T-helper 22 cell (primary cell): ENCODE results near the gene TOPORS.
A peak's percentile ranks its signal among the peaks of the same experiment; 100 is the strongest.
"Not testable (repeated sequence)": the region's sequence is repeated elsewhere in the genome, so short reads cannot be mapped to it uniquely, and the experiment has no call there.

ENCODE experiments used
- DNase-seq: peaks from one replicate; pipeline ENCODE4 v3.0.0-alpha.2; 2020; ENCODE audit warnings: low read depth

TOPORS gene

DNA sequence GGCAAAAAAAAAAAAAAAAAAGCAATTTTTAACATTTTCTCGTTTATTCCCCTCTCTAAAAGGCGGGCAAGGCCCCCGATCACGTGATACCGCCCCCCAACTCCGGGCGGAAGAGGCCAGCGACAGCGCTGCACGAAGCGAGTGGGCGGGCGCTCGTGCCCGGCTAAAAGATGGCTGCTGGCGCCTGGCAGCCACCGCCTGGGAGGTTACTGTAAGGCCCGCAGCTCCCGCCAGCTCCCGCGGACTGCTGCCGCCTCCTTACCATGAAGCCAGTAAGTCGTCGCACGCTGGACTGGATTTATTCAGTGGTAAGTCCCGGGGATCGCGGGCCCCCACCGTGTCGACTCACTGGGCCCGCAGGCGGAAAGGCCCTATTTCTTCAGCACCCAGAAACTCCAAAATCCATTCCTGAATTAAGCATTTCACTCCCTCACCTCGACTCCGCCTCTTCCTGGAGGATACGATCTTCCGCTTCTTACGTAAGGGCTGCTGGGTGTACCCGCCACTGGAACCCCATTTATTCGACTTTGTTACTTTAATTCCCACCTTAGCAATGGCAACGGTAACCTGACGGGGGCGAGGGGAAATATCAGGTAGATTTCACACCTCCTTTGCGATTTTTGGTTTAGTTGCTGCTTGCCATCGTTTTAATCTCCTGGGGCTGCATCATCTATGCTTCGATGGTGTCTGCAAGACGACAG, at the start of gene TOPORS, which contains the start of gene SMIM27:
Gene TOPORS (minus strand): TSS at position 415 of the 701 bp plus-strand sequence. CDS start 150 bp downstream, at position 265.
Gene SMIM27 (plus strand): TSS at position 156 of the 701 bp plus-strand sequence. CDS start 108 bp downstream, at position 264.
- peak; percentile 86 for DNase-seq

DNA sequence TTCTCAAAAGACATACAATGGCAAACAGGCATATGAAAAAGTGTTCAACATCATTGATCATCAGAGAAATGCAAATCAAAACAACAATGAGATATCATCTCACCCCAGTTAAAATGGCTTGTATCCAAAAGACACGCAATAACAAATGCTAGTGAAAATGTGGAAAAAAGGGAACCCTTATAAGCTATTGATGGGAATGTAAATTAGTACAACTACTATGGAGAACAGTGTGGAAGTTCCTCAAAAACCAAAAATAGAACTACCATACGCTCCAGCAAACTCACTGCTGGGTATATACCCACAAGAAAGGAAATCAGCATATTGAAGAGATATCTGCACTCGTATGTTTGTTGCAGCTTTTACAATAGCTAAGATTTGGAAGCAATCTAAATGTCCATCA, 46.6 kb upstream of the TOPORS start:
- DNase-seq: not testable (repeated sequence)

DNA sequence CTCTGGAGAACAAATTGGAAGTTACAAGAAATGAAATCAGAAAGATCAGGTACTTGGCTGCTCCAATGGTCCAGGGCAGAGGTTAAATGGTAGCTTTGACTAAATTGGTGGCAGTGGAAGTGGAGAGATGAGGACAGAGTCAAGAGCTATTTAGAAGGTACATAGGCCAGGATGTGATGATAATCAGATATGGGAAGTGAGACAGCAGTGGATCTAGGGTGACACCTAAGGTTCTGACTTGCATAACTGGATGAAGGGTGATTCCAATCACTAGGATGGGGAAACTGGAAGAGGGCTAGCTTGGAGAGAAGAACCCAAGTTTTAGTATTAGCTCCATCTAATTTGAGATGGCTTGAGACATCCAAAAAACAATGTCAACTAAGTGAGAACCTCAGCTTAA, 44.5 kb upstream of the TOPORS start:
- no peak for DNase-seq

DNA sequence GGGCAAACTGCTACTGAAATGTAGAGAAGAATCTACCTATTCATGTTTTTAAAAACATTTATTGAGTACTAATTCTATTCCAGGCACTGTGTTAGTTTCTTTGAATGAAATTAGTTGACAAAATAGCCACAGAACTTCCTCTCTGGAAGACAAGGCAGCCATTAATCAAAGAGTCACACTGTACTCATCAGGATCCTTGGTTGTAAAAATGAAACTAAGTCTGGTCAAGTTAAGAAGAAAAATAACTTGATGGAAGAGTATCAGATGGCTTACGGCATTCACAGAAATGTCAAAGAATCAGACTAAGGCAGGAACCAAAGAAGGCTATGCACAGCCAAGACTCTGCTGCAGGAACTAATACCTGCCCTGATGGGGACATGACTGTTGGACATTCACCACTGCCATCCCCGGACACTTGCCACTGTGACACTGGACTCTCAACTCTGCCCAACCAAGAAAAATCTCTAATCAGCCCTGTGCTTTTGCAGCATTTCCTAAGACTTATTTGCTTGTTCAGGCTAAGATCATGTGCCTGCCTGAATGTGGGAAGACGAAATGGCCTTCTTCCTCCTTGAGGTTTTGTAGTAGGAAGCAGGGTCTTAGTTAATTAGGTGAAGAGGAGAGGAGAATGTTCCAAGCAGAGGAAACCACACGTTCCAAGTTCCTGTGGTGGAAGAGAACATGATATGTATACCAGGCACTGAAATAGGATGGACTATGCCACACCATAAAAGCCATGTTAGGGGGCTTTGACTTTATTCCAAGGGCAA, 43.9 kb upstream of the TOPORS start:
- DNase-seq: no peak

DNA sequence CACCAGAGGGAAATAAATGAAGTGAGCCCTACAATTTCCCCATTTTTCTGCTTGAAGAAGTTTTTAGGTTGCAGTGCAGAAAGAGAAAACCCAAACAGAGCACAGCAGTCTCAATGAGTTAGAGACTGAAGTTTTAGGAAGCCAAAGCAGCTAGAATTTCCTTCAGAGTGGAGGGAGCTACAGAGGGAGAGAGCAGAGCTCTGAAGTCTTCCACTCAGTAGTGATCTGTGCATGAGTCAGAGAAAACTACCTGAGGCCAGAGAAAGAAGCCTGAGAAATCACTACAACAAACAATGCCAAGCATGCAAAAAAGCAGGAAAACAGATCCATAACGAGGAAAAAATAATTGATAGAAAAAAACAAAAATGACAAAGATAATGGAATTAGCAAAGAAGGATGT, 38.5 kb upstream of the TOPORS start:
- DNase-seq: no peak

DNA sequence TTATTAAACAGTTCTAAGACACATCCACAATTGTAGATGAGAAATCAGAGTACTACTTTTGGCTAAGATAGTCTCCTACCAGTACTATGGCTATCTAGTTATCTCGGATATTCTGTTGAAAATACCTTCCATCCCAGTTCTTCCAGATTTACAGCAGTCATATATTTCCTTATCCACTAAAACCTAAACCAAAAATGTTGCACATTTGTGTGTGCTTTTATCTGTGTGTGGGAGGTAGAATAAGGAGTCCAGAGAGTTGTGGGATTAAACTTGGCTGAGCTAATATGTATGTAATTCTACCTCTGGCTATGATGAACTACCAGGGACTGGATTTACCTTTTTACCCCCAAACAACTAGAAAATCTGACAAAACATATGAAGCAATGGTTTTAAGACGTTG, 38.1 kb upstream of the TOPORS start:
- DNase-seq: no peak

DNA sequence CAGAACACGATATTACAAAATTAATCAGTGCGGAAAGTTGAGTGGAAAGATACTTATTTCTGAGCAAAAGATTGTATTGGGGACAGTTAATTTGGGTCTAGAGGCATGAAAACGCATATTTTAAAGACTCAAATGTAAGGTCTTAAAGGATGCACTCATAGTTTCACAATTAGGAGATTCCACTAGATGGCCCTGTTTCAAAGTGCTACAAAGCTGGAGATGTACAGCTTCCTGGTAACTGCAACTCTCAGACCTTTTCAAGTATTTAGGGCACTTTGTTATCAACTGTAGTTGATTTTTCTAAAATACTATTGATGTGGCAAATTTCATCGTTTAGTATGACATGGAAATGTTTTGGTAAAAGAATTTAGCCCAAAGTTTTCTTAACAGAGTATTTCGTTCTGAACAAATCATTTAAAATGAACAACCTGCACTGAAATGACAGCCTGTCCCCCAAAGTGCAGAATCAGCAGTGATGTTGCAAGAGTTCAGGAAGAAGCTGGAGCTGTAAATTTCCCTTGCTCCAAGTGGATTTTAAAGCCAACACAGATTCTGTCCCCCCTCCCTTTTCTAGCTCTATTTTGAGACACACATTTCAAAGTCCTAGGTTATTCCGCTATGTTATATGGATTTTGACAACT, 36.8 kb upstream of the TOPORS start:
- no peak for DNase-seq

DNA sequence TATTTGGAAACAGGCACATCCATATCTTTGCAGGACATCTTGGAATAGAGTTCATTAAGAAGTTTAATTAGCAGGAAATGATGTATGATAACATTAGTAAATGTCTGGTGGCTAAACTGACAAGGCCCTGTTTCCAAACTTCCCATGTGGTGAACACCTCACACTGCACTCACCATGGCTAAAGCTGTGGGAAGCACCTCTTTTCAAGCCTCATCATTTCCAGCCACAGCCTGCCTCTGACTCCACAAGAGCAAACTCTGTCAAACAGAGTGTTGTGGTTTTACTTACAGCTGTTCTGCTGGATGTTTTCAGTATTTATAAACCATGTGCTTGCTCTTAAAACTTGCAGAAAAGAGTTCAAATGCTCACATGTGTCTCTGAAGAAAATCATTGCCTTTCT, 35.5 kb upstream of the TOPORS start:
- no peak for DNase-seq

DNA sequence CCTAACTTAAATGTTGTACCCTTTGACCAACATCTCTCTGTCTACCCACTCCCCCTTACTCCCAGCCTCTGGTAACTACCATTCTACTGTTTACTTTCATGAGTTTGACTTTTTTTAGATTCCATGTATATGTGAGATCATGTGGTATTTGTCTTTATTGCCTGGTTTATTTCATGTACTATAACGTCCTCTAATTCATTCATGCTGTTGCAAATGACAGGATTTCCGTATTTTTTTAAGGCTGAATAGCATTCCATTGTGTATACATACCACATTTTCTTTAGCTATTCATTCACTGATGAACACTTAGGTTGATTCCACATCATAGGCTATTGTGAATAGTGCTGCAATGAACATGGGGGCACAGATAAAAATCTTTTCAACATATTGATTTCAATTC, 32.4 kb upstream of the TOPORS start:
- DNase-seq: no peak

DNA sequence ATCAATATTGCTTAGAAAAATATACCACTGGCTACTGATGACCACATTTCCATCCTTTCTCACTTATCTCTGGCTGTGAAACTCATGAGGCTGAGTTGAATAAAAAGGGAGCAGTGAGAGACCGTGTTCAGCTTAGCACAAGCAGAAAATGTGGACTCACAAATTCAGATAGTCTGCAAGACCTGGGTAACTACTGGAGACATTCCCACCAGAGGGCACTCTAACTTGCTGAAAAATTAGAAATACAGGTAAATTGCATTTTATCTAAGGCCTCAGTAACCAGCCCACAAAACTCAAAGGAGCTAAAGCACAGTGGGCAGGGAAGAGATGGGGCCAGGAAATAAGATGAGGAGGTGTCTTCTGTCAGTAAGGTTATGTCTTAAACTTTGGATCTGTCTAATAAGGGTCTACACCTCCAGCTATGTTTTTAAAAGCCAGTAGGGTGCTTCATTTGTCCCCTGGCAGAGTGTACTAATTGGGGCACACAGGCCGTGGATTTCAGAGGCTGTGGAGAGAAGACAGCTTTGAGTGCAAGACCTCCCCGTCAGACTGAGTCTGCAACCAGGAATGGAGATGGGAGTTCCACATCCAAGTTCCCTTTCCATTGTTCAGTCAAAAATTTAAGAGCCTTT, 29.2 kb upstream of the TOPORS start:
- DNase-seq: no peak

DNA sequence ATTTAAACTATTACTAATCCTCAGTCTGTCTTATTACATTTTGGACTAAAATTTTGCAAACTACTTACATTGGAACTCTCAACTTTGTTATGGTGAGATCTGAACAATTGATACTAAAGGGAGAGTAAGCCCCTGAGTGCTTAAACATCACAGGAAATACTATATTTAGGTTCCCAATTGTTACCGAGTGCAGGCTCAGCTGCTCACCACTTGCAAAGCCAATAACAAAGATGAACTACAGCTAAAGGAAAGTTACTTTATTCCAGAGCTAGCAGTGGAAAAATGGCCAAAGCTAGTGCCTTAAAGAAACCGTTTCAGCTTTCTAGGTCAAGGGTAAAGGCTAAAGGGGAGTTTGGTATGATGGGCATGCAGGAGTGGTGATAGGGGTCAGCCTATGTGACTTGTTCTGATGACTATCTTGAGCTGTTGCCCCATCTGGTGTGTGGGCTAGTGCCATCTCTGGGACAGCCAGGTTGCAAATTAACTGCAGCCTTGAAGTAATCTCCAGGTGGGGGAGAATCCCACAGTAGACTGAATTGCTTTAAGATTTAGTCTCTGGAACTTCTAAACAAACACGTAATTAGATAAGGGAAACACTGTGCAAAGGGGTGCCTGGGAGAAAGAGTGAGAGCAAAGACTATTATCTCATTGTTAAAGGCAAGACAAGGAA, 28.4 kb upstream of the TOPORS start:
- no peak for DNase-seq

DNA sequence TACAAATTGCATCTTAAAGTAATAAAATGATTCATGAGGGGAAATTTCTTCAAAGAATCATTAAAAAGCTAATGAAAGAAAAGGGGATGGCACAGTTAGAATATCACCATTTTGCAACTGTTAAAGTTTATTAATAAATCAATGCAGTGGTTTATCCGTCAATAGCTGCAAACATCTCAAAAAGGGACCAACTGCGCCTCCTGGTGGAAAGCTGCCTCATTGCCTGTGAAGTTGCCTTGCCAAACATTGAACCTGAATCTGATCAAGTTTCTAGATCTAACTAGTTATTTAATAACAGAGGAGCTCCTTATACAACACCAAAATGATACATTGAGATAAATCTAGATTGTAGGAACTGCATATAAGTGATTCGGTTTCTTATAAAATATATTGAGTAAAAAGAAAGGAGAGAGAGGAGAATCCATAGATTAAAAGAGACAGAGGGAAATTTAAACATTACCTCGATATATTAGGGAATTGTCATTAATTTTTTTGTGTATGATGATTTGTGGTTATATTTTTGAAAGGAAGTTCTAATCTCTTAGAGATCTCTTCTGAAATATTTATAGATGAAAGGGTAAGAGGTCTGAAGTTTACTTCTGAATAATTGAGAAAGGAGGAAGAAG, 27.4 kb upstream of the TOPORS start:
- peak; percentile 44 for DNase-seq

DNA sequence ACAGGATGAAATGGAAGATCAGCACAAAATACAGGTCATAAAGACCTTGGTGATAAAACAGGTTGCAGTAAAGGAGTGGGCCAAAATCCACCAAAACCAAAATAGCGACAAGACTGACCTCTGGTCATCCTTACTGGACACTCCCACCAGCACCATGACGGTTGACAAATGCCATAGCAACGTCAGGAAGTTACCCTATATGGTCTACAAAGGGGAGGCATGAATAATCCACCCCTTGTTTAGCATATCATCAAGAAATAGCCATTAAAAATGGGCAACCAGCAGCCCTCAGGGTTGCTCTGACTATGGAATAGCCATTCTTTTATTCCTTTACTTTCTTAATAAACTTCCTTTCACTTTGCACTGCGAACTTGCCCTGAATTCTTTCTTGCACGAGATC, 26.6 kb upstream of the TOPORS start:
- no peak for DNase-seq

DNA sequence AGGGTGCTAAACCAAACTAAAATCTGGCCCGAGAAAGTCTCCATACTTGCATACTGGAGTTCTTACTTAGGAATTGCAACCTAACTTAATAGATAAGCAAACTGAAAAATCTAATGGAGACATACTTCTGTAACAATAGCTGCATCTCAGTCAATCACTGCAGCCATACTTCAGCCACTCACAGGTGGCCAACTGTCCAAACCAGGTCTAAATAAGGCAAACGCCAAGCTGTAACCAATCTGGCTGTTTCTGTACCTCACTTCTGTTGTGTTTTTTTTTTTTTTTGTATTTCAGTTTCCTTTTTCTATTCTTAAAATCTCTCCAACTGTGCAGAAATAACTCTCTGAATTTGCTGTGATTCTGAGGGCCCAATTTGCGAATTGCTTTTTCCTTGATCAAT, 24.9 kb upstream of the TOPORS start:
- no peak for DNase-seq

DNA sequence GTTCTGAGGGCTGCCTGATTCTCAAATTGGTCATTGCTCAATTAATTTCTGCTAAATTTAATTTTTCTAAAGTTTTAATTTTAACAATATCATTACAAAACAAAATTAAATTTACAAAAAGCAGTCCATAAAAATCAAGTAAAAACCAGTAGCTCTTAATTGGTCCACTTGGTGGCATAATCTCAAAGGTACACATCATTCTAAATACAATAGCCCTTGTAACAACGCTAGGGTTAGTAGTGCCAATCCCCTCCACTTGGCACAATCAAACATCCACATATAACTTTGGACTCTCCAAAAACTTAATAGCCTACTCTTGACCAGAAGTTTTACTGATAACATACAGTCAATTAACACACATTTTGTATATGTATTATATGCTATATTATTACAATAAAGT, 22.5 kb upstream of the TOPORS start:
- DNase-seq: no peak

DNA sequence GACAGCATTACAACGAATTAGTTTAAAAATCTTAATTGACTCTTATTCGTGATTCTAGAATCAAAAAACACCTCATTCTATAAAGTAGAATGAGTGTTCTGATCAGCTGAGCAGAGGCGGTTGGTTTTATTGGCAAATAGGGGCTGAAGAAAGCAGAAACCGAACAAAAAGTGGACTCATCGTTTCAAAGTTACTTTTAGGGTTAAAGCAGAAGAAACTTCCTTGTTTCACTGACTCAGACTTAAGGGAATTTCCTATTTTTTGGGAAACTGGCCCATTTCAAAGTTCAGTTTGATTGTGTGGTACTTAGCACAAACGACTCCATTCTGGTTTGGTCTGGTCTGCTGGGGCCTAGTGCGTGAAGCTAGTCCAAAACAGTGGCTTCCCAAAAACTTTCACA, 21.4 kb upstream of the TOPORS start:
- DNase-seq: no peak

DNA sequence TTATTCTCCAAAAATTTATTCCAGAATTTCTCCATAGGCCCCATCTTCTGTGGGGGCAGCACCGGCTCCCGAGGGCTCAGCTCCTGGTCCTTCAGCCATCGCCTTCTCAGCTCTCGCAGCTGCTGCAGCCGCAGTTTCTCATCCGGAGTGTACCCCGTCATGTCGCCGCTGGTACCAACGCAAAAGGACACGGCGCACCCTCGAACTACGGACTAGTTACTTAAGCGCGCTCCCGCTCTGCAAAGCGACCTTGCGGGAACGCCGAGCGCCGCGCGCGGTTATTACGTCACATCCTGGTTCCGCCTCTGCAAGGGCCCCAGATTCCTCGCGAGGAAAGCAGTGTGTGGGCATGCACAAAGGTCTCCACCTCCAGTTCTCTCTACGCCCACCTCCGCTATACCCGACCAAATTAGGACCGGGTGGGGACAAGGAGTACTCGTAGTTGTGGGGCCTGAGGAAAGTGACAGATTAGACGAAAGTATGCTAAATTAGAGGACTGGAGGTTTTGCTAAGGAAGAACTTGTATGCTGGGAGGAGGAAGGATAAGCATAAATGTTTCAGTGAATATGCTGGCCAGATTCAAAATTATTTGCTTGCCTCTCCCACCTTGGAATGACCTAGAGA, 20.6 kb upstream of the TOPORS start, which contains the start of gene NDUFB6:
Gene NDUFB6 (minus strand): TSS at position 260 of the 624 bp plus-strand sequence. CDS start 99 bp downstream, at position 161.
- DNase-seq: peak; percentile 91

DNA sequence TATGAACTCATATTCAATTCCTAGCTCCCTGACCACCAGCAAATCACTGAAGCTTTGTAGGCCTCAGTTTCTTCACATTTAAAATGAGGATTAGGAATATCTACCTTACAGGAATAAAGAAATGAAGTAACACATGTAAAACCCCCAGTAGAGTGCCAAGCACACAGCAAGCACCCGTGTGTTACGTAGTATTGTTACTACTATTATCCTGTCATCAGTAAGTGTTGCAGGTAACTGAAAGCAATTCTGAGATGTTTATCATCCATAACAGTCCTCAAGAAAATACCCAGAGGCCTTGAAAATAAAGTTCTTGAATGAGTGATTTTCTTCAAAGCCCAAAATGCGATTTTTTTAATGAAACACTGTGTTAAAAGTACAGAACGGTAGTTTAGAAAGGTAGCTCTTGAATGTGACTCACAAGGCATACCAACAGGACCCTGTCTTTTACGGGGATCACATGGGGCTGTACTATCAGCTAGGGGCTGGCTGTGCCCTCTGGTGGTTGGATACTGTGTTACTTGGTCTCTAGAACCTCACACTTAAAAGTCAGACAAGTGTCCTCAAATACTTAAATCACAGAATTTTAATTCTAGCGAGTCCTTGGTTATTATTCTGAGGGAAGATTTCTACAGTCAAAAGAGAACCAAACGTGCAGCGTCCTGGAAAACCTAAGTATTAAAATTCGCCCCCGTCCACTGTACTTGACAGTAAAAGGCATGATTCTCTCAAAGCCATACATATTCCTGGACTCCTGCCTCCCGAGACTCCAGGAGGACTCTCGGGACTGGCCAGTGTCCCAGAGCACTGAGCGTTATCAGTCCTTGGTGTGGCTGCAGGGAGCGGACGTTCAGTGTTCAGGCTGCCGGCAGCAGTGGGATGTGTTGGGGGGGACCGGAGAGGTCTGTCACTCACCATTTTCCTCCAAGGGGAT, 19.8 kb upstream of the TOPORS start:
- peak; percentile 65 for DNase-seq

DNA sequence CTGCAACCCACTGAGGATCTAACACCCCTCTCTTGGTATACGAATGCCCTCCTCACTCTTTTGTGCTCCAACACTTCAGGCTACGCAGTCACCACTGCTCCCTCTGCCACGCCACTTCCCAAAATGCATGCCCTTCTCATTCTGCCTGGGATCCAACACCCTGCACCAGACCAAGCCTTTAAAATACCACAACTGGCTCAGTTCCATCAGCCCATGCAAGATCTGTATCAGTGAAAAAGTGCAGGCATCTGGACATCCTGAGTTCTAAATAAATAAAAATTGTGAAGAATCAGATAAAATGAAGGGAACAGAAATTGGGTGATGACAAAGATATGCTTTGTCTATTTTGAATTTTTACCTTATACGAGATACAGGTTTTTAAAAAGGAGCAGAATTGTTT, 17.9 kb upstream of the TOPORS start:
- DNase-seq: no peak

DNA sequence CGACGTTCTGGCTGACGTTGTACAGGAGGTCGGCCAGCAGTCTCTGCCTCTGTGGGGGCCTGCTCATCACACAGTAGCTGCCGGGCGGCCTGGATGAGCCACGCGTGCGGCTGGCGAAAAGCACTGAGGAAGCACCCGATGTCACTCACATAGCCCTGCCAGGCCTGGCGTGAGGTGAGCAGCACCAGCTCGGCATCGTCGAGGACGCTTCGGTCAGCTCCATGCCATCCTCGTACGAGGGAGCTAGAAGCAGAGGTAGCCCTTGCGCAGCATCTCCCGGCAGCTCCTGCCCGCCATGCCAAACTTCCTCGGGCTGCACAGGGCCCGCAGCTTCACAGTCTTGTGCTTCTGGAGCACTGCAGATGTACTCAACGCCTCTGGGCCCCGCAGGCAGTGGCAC, 14.4 kb upstream of the TOPORS start:
- DNase-seq: no peak
